Panc1 (cell line): ENCODE results near the gene DNAAF3.

Source experiments
- CTCF ChIP-seq: fragments of 450-650 bp; IDR thresholded peaks from 2 replicates; pipeline ENCODE4 v1.5.1; 2017; ENCODE audit warnings: mild to moderate bottlenecking
- POLR2AphosphoS5 ChIP-seq: IDR thresholded peaks from 2 replicates; pipeline ENCODE4 v1.6.1; 2012; ENCODE audit warnings: mild to moderate bottlenecking, low read depth, low read length, moderate library complexity
- REST ChIP-seq, 2 experiments: IDR thresholded peaks; 2 replicates each; pipeline ENCODE4 v1.6.1; 2011 to 2012; ENCODE audit warnings: low read depth in 2 of 2, control low read depth in 1 of 2, low read length in 1 of 2, mild to moderate bottlenecking in 1 of 2, moderate library complexity in 1 of 2; ENCODE audit not compliant: insufficient read depth in 1 of 2
- TCF7L2 ChIP-seq: IDR thresholded peaks from 2 replicates; pipeline ENCODE4 v1.6.1; 2011; ENCODE audit warnings: mild to moderate bottlenecking, low read depth, low read length, inconsistent platforms

GRCh38 chr19:55133639-55134444, 32.6 kb downstream of the DNAAF3 start:
- no peak for TF ChIP-seq POLR2AphosphoS5
- TF ChIP-seq CTCF = no peak
- no peak for TF ChIP-seq TCF7L2
- no peak for TF ChIP-seq REST (IDR thresholded peaks at IDR 0.05; ENCODE audit: insufficient read depth in 1 of 2, low read depth in 2 of 2, low read length in 1 of 2)
